ENCODE results near the gene MACC1.

DNA sequence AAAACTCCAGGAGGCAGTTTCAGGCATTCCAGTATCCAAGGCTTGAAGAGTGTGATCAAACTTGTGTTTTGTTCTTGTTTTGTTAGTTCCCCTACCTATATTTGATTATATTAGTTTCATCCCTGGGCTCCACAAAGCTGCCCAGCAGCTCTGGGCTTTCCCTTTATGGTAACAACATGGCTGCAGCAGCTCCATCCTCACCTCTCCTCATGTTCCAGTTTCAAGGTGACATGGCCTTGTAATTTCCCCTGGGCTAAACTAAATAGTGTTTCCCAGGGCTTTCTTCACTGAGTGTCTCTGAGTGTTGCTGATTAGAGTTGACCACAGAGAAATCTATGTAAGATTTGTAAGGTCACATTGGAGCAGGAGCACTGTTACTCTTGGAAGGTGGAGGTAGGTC is 83.4 kb downstream of the MACC1 start:
- TF ChIP-seq, protein P1, sequence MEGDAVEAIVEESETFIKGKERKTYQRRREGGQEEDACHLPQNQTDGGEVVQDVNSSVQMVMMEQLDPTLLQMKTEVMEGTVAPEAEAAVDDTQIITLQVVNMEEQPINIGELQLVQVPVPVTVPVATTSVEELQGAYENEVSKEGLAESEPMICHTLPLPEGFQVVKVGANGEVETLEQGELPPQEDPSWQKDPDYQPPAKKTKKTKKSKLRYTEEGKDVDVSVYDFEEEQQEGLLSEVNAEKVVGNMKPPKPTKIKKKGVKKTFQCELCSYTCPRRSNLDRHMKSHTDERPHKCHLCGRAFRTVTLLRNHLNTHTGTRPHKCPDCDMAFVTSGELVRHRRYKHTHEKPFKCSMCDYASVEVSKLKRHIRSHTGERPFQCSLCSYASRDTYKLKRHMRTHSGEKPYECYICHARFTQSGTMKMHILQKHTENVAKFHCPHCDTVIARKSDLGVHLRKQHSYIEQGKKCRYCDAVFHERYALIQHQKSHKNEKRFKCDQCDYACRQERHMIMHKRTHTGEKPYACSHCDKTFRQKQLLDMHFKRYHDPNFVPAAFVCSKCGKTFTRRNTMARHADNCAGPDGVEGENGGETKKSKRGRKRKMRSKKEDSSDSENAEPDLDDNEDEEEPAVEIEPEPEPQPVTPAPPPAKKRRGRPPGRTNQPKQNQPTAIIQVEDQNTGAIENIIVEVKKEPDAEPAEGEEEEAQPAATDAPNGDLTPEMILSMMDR (IDR thresholded peaks at IDR 0.05; ENCODE audit: low read length), result no peak
- no peak for TF ChIP-seq EZH2phosphoT487 (IDR thresholded peaks at IDR 0.05; ENCODE audit: low read length)
